SW 1271 (cell line): ENCODE results near the gene CDY1B.
"Not testable (repeated sequence)": the region's sequence is repeated elsewhere in the genome, so short reads cannot be mapped to it uniquely, and the experiment has no call there.

Source experiments
- DNase-seq, 2 experiments: peaks; one replicate each; lab custom pipeline; 2025; lab: John Stamatoyannopoulos, UW

Gene CDY1B, protein sequence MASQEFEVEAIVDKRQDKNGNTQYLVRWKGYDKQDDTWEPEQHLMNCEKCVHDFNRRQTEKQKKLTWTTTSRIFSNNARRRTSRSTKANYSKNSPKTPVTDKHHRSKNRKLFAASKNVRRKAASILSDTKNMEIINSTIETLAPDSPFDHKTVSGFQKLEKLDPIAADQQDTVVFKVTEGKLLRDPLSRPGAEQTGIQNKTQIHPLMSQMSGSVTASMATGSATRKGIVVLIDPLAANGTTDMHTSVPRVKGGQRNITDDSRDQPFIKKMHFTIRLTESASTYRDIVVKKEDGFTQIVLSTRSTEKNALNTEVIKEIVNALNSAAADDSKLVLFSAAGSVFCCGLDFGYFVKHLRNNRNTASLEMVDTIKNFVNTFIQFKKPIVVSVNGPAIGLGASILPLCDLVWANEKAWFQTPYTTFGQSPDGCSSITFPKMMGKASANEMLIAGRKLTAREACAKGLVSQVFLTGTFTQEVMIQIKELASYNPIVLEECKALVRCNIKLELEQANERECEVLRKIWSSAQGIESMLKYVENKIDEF

DNA sequence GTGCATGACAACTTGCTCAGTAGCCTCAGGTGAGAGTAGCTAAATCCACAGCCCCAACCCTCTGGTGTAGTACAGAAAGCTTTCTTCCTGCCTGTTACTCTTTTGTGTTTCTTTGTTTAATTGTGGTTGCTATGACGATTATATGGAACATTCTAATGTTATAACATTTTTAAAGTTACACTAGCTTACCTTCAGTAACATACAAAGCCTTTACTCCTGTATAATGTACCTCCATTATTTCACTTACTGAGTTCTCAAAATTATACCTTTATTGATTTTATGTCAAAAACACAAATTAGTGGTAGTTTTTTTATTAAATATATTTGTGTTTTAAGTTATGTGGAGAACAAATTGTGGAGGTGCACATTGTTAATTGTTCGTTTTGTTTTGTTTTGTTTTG lies at the start of gene CDY1B:
Gene CDY1B (minus strand): TSS at position 101 of the 400 bp plus-strand sequence. CDS start 331 bp downstream, outside the sequence.
- not testable (repeated sequence) for DNase-seq

DNA sequence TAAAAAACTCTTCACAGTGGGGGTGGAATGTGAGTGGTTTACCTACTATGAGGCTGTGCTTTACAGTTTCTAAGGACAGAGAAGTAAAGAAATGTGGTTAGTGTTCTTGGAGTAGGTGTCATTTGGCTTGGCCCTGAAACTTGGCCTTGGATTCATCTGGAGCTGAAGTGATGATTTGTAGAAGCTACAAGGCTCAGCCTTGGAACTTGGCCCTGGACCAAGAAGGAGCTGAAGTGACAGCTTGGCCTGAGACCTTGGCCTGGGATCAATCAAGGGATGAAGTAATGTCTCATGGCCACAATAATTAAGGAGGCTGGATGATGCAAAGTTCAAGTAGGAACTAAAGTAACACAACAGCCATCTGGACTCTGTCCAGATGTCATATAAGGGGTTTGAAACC lies 1.7 kb upstream of the CDY1B start:
- not testable (repeated sequence) for DNase-seq

DNA sequence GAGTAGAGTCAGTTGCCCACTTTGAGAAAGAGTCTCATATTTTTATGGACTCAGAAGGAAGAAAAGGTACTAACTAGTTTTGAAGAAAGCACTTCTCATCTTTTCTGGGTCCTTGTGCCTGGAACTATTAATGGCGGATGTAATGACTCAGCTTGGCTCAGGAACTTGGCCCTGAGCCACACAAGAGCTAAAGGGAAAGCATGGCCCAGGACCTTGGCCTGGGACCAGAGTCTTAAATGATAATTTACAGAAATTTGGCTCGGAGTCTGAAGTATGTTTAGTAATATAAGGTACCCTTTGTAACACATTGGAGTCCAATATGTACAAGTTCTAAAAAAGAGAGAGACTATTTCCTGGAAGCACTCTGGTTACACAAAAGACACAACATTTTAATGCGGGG lies 4.6 kb downstream of the CDY1B start:
- not testable (repeated sequence) for DNase-seq

DNA sequence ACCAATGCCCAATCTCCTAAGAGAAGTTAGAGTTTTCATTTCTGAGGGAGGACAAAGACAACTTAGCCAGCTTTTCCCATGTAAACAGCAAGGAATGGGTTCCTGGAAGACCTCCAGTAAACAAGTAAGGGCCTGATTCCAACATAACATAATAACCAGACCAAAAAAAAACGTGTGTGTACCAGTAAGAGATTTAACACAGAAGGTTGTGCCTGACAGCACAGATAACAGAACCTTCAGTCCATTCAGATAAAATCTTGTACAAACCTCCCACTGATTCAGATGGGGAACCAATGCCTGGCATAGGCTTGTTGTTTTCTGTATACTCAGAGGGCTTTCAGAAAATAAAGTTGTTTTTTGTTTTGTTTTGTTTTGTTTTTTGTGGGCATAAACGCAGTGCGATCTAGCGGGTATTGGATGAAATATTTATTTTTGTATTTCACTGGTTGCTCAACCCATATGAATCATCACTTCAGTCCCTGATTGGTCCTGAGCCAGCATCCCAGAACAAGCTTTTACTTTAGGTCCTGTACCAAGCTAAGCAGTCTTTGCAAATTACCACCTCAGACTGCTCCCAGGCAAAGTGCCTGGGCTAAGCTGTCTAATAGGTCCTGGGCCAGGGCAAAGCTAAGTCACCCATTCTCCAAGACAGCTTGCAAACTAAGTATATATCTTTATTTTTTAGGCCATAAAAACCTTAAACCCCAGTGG lies 8.7 kb downstream of the CDY1B start:
- not testable (repeated sequence) for DNase-seq

DNA sequence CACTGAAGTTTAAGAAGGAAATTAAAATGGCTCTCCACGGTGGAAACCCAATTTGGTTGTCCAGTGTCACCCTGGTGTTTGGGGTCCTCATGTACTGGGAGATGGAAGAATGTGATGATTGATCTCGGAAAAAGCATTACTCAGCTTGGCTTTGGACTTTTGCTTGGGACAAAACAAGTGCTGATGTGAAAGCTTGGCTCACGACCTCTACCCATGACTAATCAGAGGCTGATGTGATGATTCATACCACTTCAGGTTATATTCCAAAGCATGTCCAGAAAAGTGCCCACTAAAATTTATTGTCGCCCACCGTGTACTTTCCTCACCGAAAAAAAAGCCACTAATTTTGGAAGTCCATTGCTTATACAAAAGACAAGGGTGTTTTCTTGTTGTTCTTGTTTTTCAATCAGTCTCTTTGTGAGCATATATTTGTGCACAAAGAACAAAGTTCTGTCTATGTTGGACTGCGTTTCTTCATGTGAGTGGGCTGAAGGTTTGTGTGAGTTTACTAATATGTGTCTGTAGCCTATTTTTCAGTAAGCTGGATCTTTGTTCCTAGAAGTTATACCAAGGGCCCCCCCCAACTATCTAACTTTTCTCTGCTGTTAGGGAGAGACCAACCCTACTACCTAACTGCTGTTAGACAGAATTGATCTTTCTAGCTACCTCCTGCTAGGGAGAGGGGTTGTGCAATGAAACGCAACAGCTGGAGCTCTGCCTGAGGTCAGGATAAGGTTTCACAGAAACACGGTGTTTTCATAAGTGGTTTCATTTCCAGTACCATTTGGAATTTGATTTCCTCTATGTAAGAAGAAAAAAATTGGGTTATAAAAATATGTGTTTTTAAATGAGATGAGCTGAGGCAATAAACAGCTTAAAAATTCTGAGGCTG lies 21.4 kb downstream of the CDY1B start:
- DNase-seq: not testable (repeated sequence)
